Measurements from ENCODE around the gene NIN. TPM values are rescaled to one million over a fixed set of nuclear protein-coding genes. Genes with fewer than 3 reads are reported as not detected.

The NIN gene
- total RNA-seq, 1 donor from 2014 or later: 104 TPM

DNA sequence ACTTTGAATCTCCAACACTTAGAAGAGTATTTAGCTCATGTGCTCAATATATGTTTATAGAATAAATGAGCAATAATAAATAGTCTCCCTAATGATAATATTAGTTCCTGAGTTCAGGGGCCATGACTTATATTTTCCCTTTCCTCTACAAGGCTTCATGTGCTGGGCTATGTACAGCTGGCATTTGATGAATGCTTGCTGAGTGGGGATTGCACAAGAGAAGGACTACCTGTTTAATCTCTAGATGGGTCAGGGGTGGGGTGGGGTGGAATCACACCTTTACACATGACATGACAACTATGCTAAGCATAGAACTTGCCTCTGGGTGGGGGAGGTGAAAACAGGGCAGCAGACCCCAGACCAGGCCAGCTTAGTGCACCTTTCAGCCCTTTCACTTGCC is 33.3 kb upstream of the NIN start:
- H3K9me3 Mint-ChIP-seq (ENCODE audit: unreplicated experiment): peaks cover 1% of the 10 kb centered on the region
- H3K27me3 Mint-ChIP-seq (ENCODE audit: unreplicated experiment): no peaks in the 10 kb centered on the region
- no peak for DNase-seq
- H3K4me1 Mint-ChIP-seq (ENCODE audit: low read depth, unreplicated experiment): peaks cover 48% of the 10 kb centered on the region
- H3K4me3 Mint-ChIP-seq (ENCODE audit: unreplicated experiment): peak overlapping the region; percentile 11
- TF ChIP-seq, protein P1, sequence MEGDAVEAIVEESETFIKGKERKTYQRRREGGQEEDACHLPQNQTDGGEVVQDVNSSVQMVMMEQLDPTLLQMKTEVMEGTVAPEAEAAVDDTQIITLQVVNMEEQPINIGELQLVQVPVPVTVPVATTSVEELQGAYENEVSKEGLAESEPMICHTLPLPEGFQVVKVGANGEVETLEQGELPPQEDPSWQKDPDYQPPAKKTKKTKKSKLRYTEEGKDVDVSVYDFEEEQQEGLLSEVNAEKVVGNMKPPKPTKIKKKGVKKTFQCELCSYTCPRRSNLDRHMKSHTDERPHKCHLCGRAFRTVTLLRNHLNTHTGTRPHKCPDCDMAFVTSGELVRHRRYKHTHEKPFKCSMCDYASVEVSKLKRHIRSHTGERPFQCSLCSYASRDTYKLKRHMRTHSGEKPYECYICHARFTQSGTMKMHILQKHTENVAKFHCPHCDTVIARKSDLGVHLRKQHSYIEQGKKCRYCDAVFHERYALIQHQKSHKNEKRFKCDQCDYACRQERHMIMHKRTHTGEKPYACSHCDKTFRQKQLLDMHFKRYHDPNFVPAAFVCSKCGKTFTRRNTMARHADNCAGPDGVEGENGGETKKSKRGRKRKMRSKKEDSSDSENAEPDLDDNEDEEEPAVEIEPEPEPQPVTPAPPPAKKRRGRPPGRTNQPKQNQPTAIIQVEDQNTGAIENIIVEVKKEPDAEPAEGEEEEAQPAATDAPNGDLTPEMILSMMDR (IDR thresholded peaks at IDR 0.05; ENCODE audit: partially characterized antibody, unreplicated experiment): no peak
- no peaks in the 10 kb centered on the region for H3K36me3 Mint-ChIP-seq (ENCODE audit: unreplicated experiment)
- H3K27ac Mint-ChIP-seq (ENCODE audit: unreplicated experiment): peak overlapping the region; percentile 88

DNA sequence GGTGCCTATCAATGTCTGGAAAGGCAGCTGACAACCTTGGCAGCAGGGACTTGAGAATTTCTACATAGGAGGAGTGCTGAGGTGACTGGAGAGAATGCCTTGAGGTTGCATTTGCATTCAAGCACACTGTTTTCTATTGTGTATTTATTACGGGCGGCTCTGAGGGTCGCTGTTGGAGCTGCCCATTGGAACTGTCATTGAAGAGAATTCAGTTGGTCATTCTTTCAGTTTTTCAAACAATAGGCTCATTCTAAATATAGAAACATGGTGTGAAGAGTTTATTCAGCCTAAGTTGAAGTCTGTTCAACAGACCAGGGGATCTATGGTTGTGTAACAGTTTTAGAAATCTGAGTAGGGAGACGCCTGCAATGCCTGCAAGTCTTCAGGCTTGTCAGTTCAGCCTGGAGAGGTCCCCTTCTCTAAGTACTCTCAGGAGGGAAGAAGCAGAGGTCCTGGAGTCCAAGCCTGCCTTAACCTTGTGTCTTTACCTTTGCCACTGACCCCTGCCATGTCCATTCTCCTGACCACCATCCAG is 31.1 kb upstream of the NIN start:
- Mint-ChIP-seq H3K9me3 (ENCODE audit: unreplicated experiment) (peaks cover 2% of the 10 kb centered on the region), H3K36me3 (ENCODE audit: unreplicated experiment) (no peaks in the 10 kb centered on the region), H3K27ac (ENCODE audit: unreplicated experiment) (no peak overlapping the region), H3K27me3 (ENCODE audit: unreplicated experiment) (no peaks in the 10 kb centered on the region), H3K4me1 (ENCODE audit: low read depth, unreplicated experiment) (peaks cover 52% of the 10 kb centered on the region), H3K4me3 (ENCODE audit: unreplicated experiment) (no peak overlapping the region)
- TF ChIP-seq, protein P1 (IDR thresholded peaks at IDR 0.05; ENCODE audit: partially characterized antibody, unreplicated experiment): no peak
- no peak for DNase-seq

DNA sequence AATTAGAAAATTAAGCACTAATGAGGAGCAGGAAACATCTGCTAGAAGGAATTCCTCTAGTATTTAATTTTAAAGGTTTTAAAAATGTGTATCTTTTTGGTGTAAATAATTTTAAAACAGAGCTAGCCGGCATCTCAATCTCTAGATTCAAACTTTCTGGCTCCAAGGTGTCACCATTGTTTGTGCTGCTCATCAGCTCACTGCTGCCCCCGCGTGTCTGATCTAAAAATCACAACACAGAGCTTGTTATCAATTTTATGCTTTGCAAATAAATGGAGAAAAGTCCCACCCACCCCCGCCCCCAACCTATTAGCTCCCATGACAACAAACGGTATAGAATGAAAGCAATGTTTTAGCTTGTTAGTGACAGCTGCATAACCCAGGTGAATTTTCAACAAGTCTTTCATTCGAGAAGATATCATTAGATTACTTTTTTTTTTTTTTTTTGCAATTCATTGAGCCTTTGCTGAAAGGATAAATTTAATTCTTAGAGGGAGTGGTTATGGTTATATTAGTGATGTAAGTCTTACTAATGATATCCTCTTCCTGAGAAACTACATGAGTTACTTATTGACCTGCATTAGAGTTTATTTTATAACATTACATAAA is 29.6 kb upstream of the NIN start:
- H3K36me3 Mint-ChIP-seq (ENCODE audit: unreplicated experiment): no peaks in the 10 kb centered on the region
- peak overlapping the region; percentile 61 for H3K4me3 Mint-ChIP-seq (ENCODE audit: unreplicated experiment)
- H3K27ac Mint-ChIP-seq (ENCODE audit: unreplicated experiment): peak overlapping the region; percentile 89
- peaks cover 40% of the 10 kb centered on the region for H3K4me1 Mint-ChIP-seq (ENCODE audit: low read depth, unreplicated experiment)
- peaks cover 2% of the 10 kb centered on the region for H3K9me3 Mint-ChIP-seq (ENCODE audit: unreplicated experiment)
- DNase-seq: peak; percentile 88
- TF ChIP-seq, protein P1 (IDR thresholded peaks at IDR 0.05; ENCODE audit: partially characterized antibody, unreplicated experiment): peak; percentile 79
- peaks cover 3% of the 10 kb centered on the region for H3K27me3 Mint-ChIP-seq (ENCODE audit: unreplicated experiment)

DNA sequence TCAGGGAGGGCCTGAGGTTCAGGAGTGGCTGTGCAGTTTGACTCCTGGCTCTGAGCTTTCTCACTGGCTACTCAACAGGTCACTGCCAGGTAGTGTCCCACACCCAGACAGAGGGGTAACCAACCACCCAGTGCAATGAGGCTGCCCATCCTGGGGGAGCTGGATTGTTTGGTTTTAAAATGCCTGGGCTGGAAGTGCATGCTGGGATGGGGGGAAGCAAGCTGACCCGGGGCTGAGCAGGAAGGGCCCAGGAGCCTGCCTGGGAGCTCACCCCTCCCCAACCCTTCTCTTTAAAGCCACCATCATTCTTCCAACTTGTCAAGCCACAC is 28.3 kb upstream of the NIN start:
- Mint-ChIP-seq H3K4me1 (ENCODE audit: low read depth, unreplicated experiment) (peaks cover 28% of the 10 kb centered on the region), H3K27ac (ENCODE audit: unreplicated experiment) (peak overlapping the region; percentile 89), H3K27me3 (ENCODE audit: unreplicated experiment) (peaks cover 3% of the 10 kb centered on the region), H3K9me3 (ENCODE audit: unreplicated experiment) (peaks cover 2% of the 10 kb centered on the region), H3K36me3 (ENCODE audit: unreplicated experiment) (no peaks in the 10 kb centered on the region), H3K4me3 (ENCODE audit: unreplicated experiment) (peak overlapping the region; percentile 20)
- DNase-seq: no peak
- TF ChIP-seq, protein P1 (IDR thresholded peaks at IDR 0.05; ENCODE audit: partially characterized antibody, unreplicated experiment): no peak

DNA sequence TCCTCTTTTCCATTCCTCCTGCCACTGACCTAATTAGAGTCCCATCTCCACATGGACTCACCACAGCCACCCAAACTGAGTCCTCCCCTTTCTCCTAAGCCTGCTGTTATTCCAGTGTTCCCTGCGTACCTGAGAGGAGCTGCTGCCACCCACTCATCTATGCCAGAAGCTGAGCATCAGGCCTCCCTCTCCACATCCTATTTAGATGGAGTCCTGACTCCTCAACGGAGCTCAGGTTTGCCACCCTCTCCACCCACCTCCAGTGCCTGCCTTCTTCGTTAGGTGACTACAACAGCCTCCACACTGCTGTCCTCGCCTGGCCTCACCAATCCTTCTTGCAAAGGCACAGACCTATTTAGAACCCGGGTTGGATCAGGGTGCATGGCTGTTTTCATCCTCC is 25.7 kb upstream of the NIN start:
- peaks cover 3% of the 10 kb centered on the region for H3K27me3 Mint-ChIP-seq (ENCODE audit: unreplicated experiment)
- H3K36me3 Mint-ChIP-seq (ENCODE audit: unreplicated experiment): no peaks in the 10 kb centered on the region
- H3K9me3 Mint-ChIP-seq (ENCODE audit: unreplicated experiment): peaks cover 4% of the 10 kb centered on the region
- TF ChIP-seq, protein P1 (IDR thresholded peaks at IDR 0.05; ENCODE audit: partially characterized antibody, unreplicated experiment): no peak
- no peak for DNase-seq
- H3K27ac Mint-ChIP-seq (ENCODE audit: unreplicated experiment): peak overlapping the region; percentile 48
- peaks cover 16% of the 10 kb centered on the region for H3K4me1 Mint-ChIP-seq (ENCODE audit: low read depth, unreplicated experiment)
- H3K4me3 Mint-ChIP-seq (ENCODE audit: unreplicated experiment): no peak overlapping the region
